GM12878 (cell line): ENCODE measurements around the gene LRP3. TPM values are rescaled to one million over a fixed set of nuclear protein-coding genes. Genes with fewer than 3 reads are reported as not detected.

Source experiments
- ATAC-seq: fragments of 200-7000 bp; cut with Tn5 transposase; 3 replicates; pipeline ENCODE4 v1.9.1; 2020; ENCODE audit warnings: mild to moderate bottlenecking, moderate library complexity
- BruUV-seq: library from RNA; stranded (reverse); fragments of 400-500 nt; replicated peaks from 2 replicates; lab custom pipeline; 2021; lab: Mats Ljungman, UMichigan
- CTCF ChIA-PET: fragments of 300-600 bp; sonication (Branson Sonifier 250); formaldehyde crosslinking; extraction: SDS; loops from one replicate; lab custom pipeline; 2021; ENCODE audit warnings: inconsistent platforms; lab: Yijun Ruan, JAX
- POLR2A ChIA-PET: fragments of 350-600 bp; formaldehyde crosslinking; extraction: SDS; loops from one replicate; lab custom pipeline; 2021; ENCODE audit warnings: inconsistent platforms; lab: Charles Lee
- RAD21 ChIA-PET: fragments of 300-600 bp; sonication (Branson Sonifier 250); formaldehyde crosslinking; loops from one replicate; lab custom pipeline; 2023; ENCODE audit warnings: antibody characterized with exemption; ENCODE audit not compliant: unreplicated experiment; lab: Charles Lee
- SMC1A ChIA-PET: fragments of 300-600 bp; sonication (Branson Sonifier 250); formaldehyde crosslinking; loops from one replicate; lab custom pipeline; 2023; ENCODE audit not compliant: unreplicated experiment, uncharacterized antibody; lab: Charles Lee
- DNase-seq: peaks from one replicate; pipeline ENCODE4 v3.0.0-alpha.2; 2011; ENCODE audit warnings: low read depth, low spot score
- FAIRE-seq: peaks from 3 replicates; lab custom pipeline; 2011; peaks lifted over from hg19 to GRCh38; lab: Jason Lieb, UNC
- H2AFZ ChIP-seq: 2 replicates; pipeline ENCODE4 v1.6.0; 2011; ENCODE audit warnings: low read depth, low read length, control low read depth; ENCODE audit not compliant: control insufficient read depth
- H3K27ac ChIP-seq: 2 replicates; pipeline ENCODE4 v1.5.1; 2011; ENCODE audit warnings: control low read depth; ENCODE audit not compliant: control insufficient read depth, insufficient read depth
- H3K27me3 ChIP-seq, 2 experiments: replicated peaks in 1 of 2; 2 replicates each; pipeline versions ENCODE4 v1.6.0 to v1.6.1; 2011; ENCODE audit warnings: low read length in 1 of 2; ENCODE audit not compliant: control insufficient read depth in 2 of 2, insufficient read depth in 2 of 2
- H3K36me3 ChIP-seq, 2 experiments: 2 replicates each; pipeline ENCODE4 v1.5.1; 2011; ENCODE audit warnings: low read length in 1 of 2; ENCODE audit not compliant: control insufficient read depth in 2 of 2, insufficient read depth in 2 of 2
- H3K4me1 ChIP-seq: 2 replicates; pipeline ENCODE4 v1.6.1; 2011; ENCODE audit warnings: mild to moderate bottlenecking, low read length, moderate library complexity, mixed read lengths; ENCODE audit not compliant: control insufficient read depth, insufficient read depth
- H3K4me2 ChIP-seq: 2 replicates; pipeline ENCODE4 v1.6.0; 2011; ENCODE audit warnings: control low read depth; ENCODE audit not compliant: control insufficient read depth, insufficient read depth
- H3K4me3 ChIP-seq: fragments of 200-600 bp; sonication (generic); 2 replicates; pipeline ENCODE4 v1.5.1; 2016
- H3K79me2 ChIP-seq: 2 replicates; pipeline ENCODE4 v1.6.0; 2011; ENCODE audit warnings: low read length; ENCODE audit not compliant: control insufficient read depth, insufficient read depth
- H3K9ac ChIP-seq: 2 replicates; pipeline ENCODE4 v1.8.0; 2011; ENCODE audit warnings: low read length, control low read depth, mixed read lengths; ENCODE audit not compliant: control insufficient read depth, insufficient read depth
- H3K9me3 ChIP-seq: replicated peaks from 3 replicates; pipeline ENCODE4 v1.5.1; 2011; ENCODE audit warnings: mild to moderate bottlenecking, low read length; ENCODE audit not compliant: control insufficient read depth, insufficient read depth
- H4K20me1 ChIP-seq: 2 replicates; pipeline ENCODE4 v1.6.0; 2011; ENCODE audit not compliant: control insufficient read depth, insufficient read depth
- CTCF ChIP-seq, 3 experiments: IDR thresholded peaks in 2 of 3; conservative IDR thresholded peaks in 1 of 3; 2 replicates each; pipeline ENCODE4 v1.5.1; 2011; ENCODE audit warnings: low read depth in 3 of 3, low read length in 3 of 3, mild to moderate bottlenecking in 3 of 3, control low read depth in 2 of 3, moderate library complexity in 2 of 3, inconsistent platforms in 1 of 3, mixed read lengths in 1 of 3; ENCODE audit not compliant: control insufficient read depth in 2 of 3, insufficient read depth in 1 of 3; ENCODE audit errors: extremely low read depth in 1 of 3
- HDGF ChIP-seq: fragments of 450-650 bp; IDR thresholded peaks from 2 replicates; pipeline ENCODE4 v1.6.1; 2016; ENCODE audit warnings: antibody characterized with exemption
- JUNB ChIP-seq: IDR thresholded peaks from 2 replicates; pipeline ENCODE4 v1.6.1; 2016; ENCODE audit warnings: antibody characterized with exemption, mild to moderate bottlenecking
- MEF2A ChIP-seq: IDR thresholded peaks from 2 replicates; pipeline ENCODE4 v1.6.1; 2011; ENCODE audit warnings: low read depth, mild to moderate bottlenecking, low read length, moderate library complexity; ENCODE audit not compliant: insufficient read depth
- MYC ChIP-seq: IDR thresholded peaks from 2 replicates; pipeline ENCODE4 v1.6.1; 2011; ENCODE audit warnings: mild to moderate bottlenecking, low read length, moderate library complexity, inconsistent platforms; ENCODE audit not compliant: insufficient read depth, insufficient replicate concordance, insufficient read length, severe bottlenecking
- NBN ChIP-seq: fragments of 450-650 bp; IDR thresholded peaks from 2 replicates; pipeline ENCODE4 v1.6.1; 2016
- PKNOX1 ChIP-seq: fragments of 450-650 bp; IDR thresholded peaks from 2 replicates; pipeline ENCODE4 v1.6.1; 2016; ENCODE audit warnings: mild to moderate bottlenecking
- RAD21 ChIP-seq: IDR thresholded peaks from 2 replicates; pipeline ENCODE4 v1.6.1; 2011; ENCODE audit warnings: mild to moderate bottlenecking, low read depth, low read length, moderate library complexity; ENCODE audit not compliant: insufficient read depth
- SMARCA5 ChIP-seq: fragments of 450-650 bp; IDR thresholded peaks from 2 replicates; pipeline ENCODE4 v1.6.1; 2017; ENCODE audit warnings: mild to moderate bottlenecking
- SMC3 ChIP-seq: IDR thresholded peaks from 2 replicates; pipeline ENCODE4 v1.6.1; 2011; ENCODE audit warnings: low read length, improper control_type of control experiment, borderline replicate concordance
- SREBF1 ChIP-seq: IDR thresholded peaks from 2 replicates; pipeline ENCODE4 v1.6.1; 2012; ENCODE audit warnings: mild to moderate bottlenecking, low read length
- STAT1 ChIP-seq: fragments of 450-650 bp; conservative IDR thresholded peaks from 2 replicates; pipeline ENCODE4 v1.6.1; 2014; ENCODE audit warnings: antibody characterized with exemption, mild to moderate bottlenecking
- TCF12 ChIP-seq: IDR thresholded peaks from 2 replicates; pipeline ENCODE4 v1.6.1; 2011; ENCODE audit warnings: low read depth, mild to moderate bottlenecking, low read length
- WGBS: methylation state at CpG from one replicate; pipeline ENCODE4 v1.1.6; 2016; ENCODE audit warnings: low lambda C conversion rate; ENCODE audit not compliant: insufficient replicate concordance, insufficient coverage; ENCODE audit errors: missing lambda C conversion rate; 5-methylcytosine and 5-hydroxymethylcytosine counted together
- in situ Hi-C: fragments of 300-500 bp; cut with MboI; formaldehyde crosslinking; loops from 9 replicates; pipeline ENCODE4 v1.14.3; 2018; ENCODE audit warnings: mixed read lengths
- intact Hi-C: fragments of 100-400 bp; cut with micrococcal nuclease; formaldehyde crosslinking; loops from one replicate; pipeline ENCODE4 v1.14.2; 2022; ENCODE audit not compliant: unreplicated experiment
- polyA plus RNA-seq, 11 experiments: library from polyadenylated mRNA; depleted of rRNA in 4 of 11; unstranded in 6 of 11; stranded (reverse) in 5 of 11; fragments of >200 nt; fragmentation: Nextera tagmentation in 4 of 11; fragmentation: Illumina TruSeq in 1 of 11; extraction: Ambion mirVana in 4 of 11; extraction: Trizol in 1 of 11; gene quantifications; 1 replicate in 1 of 11; 2 replicates in 10 of 11; pipeline versions ENCODE4 v1.2.1 to v1.2.3, GENCODE V29; 2011 to 2016; ENCODE audit warnings: inconsistent platforms in 2 of 11, missing spikeins in 2 of 11, low read depth in 1 of 11
- total RNA-seq, 4 experiments: library from RNA; depleted of rRNA in 3 of 4; stranded (reverse); fragments of >200 nt in 3 of 4; fragmentation: Illumina TruSeq in 1 of 4; extraction: Trizol in 1 of 4; gene quantifications; 2 replicates each; pipeline versions ENCODE4 v1.2.1 to v1.2.3, GENCODE V29; 2013 to 2021

LRP3 gene
- total and polyA plus RNA-seq, 10 of the 15 experiments (the other 5 are each of a cell fraction or from before 2014, with no cell fraction given): 0.12 to 3.2 (median 0.64) TPM; not detected in 2

- Histone ChIP-seq H3K9me3 (no peaks in the 10 kb centered on the region), H3K27me3 (peaks cover 0 to 5% of the 10 kb centered on the region in 2 experiments; a peak in 3 of 4 replicates), H3K9ac (no peak overlapping the region), H3K4me1 (no peaks in the 10 kb centered on the region), H3K27ac (no peak overlapping the region), H4K20me1 (no peaks in the 10 kb centered on the region), H3K4me3 (no peak overlapping the region), H3K36me3 (no peaks in the 10 kb centered on the region), H3K4me2 (no peak overlapping the region), H2AFZ (no peak overlapping the region), H3K79me2 (no peaks in the 10 kb centered on the region)
- no peak for TF ChIP-seq NBN
- TF ChIP-seq HDGF: no peak
- no peak for TF ChIP-seq STAT1
- TF ChIP-seq SMARCA5: no peak
- TF ChIP-seq MEF2A: no peak
- no peak for TF ChIP-seq MYC
- TF ChIP-seq TCF12: no peak
- POLR2A ChIA-PET: no interaction called here
- in situ Hi-C loops (no loop called here), intact Hi-C loops (no loop called here)
- FAIRE-seq (no peak), DNase-seq (no peak), ATAC-seq (no peak)
- no TSS peak for BruUV-seq
- RAD21 ChIA-PET: no interaction called here
- SMC1A ChIA-PET: no interaction called here
- WGBS: 40% methylated on average over 6 of the region's 6 CpGs
- CTCF ChIA-PET: interaction anchor here (0.7 to 1.0 kb wide), 2 partner anchors 45 to 1320 kb away, joined by 3 to 4 read pairs; no protein-coding TSS in a partner anchor
Observed at GRCh38 chr19:33191501-33191900, 2.6 kb upstream of the LRP3 start.

DNA sequence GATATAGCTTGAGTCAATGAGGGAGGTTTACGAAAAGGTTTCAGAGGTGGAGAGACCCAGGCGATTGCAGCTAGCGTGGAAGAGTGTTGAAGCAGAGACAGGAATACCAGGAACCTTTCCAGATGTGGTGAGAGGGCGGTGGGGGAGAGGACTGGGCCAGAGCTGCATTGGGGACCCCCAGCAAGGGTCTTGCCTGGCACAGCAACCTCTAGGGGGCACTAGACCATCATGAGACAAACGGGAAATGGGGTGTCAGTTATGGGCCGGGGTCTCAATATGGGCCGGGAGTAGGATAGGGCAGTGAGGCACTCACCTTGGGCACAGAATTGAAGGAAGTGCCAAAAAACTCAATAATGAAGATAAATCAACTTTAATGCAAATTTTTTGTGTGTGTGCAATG is 2.1 kb upstream of the LRP3 start:
- no peak for FAIRE-seq
- CTCF ChIA-PET: interaction anchor here (0.7 to 1.0 kb wide), 2 partner anchors 44 to 1320 kb away, joined by 3 to 4 read pairs; no protein-coding TSS in a partner anchor
- no peak overlapping the region for H2AFZ ChIP-seq
- H3K79me2 ChIP-seq: no peaks in the 10 kb centered on the region
- no peaks in the 10 kb centered on the region for H3K36me3 ChIP-seq
- SMC1A ChIA-PET: no interaction called here
- H3K4me1 ChIP-seq: no peaks in the 10 kb centered on the region
- no peak overlapping the region for H3K9ac ChIP-seq
- H3K27ac ChIP-seq: no peak overlapping the region
- no peaks in the 10 kb centered on the region for H3K9me3 ChIP-seq
- intact Hi-C loops (no loop called here), in situ Hi-C loops (no loop called here)
- RAD21 ChIA-PET: no interaction called here
- no peak overlapping the region for H3K4me3 ChIP-seq
- H3K27me3 ChIP-seq: peaks cover 0 to 5% of the 10 kb centered on the region in 2 experiments; a peak in 3 of 4 replicates
- POLR2A ChIA-PET: no interaction called here
- BruUV-seq: no TSS peak
- no peaks in the 10 kb centered on the region for H4K20me1 ChIP-seq
- ATAC-seq: no peak
- no peak overlapping the region for H3K4me2 ChIP-seq
- DNase-seq: no peak
- 52% methylated on average over 7 of the region's 7 CpGs for WGBS
- TF ChIP-seq JUNB (no peak), RAD21 (0 out of 2 replicates have a peak, but pooled peaks have one; percentile 6), SMC3 (no peak), SREBF1 (no peak), NBN (no peak), TCF12 (no peak), PKNOX1 (no peak), CTCF (IDR thresholded peaks at IDR 0.05 in 2 of 3, conservative IDR thresholded peaks at IDR 0.05 in 1 of 3; ENCODE audit: control insufficient read depth in 2 of 3, extremely low read depth in 1 of 3, insufficient read depth in 1 of 3, low read depth in 3 of 3, low read length in 3 of 3) (peak in 1 of 3 experiments; percentile 19; a peak in 2 of 6 replicates)
